DMS153 treated with DMSO at 0.1 percent for 48 hours (cell line): ENCODE data around the gene AP3B1.
A peak's percentile ranks its signal among the peaks of the same experiment; 100 is the strongest.

ENCODE experiments used
- DNase-seq: peaks from one replicate; lab custom pipeline; 2025; ENCODE audit not compliant: unreplicated experiment; lab: John Stamatoyannopoulos, UW

AP3B1 gene

DNA sequence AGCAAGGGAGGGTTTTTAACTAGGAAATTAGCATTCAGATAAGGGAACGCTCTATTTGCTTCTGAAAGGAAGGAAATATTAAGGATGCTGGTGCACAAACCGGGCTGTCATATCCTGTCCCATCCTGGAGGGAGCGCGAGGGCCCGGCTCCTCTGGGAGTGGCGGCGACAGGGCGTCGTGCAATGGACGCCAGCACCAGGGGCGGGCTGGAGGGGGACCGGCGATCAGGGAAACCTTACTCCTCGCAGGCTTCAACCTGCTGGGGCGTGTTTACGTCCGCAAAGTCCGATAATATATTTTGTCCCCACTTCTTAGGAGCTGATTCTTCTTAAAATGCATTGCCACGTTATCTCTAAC, 321.3 kb downstream of the AP3B1 start:
- no peak for DNase-seq

DNA sequence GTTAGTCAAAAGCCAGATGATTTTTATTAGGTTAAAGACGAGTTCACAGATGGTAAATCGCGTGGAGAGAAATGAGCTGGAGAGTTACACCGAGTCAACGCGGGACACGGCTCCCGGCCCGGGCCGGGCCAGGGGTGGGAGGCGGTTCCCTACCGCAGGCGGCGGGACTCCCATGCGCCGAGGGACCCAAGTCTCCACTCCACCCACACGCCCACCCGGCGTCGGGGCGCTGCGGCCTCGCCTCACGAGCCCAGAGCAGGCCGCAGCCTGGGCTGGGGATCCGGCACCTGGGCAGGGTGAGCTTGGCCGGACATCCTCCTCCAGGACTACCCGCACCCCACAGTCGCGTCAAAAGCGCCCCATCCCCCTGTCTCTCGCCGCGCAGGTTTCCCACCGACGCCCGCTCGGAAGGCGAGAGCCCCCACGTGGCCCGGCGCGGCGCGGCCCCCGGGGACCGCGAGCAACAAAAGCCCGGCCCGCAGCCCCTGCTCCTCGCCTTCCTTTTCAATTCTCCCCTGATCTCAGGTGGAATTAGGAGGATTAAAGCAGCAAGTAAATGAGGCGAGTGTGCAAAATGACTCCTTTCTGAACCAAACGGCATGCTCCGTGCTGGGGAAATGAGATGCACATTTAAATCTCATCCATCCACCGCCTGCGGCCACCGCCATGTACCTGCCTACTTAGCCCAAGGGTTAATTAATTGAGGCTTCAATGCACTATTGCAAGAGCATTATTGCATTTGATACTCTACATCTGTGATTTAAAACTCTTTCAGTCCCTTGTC, 321.8 kb downstream of the AP3B1 start:
- no peak for DNase-seq

DNA sequence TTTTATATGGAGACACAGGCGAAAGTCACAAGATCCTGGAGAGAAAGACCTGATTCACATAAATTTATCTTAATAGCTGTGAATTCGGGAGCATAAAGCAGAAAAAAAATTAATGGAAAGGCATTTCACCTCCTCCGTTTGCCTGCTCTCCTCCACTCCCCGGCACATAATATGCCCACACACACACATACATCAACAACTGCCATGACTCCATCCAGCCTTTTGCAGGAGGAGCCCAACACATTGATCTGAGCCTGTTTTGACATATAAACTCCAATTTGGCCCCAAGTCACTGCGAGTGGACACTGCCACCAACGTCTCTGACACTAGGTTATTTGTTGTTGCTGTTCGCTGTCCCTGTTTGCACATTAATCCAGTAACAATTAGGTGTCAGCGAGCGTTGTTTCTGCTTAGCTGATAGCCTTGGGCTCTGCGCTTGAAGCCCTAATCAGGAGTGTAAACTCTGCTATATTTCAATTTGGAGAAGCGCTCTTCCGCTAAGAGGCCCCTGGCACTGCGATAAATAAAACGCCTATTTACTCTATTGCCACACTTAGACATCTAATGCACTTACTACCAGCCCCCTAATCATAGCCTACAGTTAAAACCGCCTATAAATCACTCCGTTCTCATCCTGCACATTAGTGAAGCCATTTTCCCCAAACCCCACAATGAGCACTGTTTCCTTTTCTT, 322.6 kb downstream of the AP3B1 start:
- DNase-seq, result peak; percentile 53

DNA sequence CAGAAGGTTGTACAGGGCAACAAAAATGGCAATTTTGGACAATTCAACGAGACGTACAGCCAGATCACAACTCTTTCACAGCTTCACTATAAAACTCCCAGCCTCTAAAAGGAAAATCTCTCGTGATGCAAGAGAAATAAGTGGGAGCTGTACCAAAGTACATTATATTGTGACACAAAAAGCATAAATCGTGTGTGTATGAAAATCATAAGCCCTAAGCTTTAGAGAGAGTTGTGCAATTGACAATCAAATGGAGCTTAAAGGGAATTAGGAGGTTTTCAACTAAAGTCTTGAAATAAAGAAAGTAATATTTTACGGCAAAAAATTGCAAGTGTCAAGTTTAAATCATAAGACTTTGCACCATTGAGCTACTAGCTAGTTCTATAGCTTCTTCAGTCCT, 323.6 kb downstream of the AP3B1 start:
- DNase-seq, result no peak

DNA sequence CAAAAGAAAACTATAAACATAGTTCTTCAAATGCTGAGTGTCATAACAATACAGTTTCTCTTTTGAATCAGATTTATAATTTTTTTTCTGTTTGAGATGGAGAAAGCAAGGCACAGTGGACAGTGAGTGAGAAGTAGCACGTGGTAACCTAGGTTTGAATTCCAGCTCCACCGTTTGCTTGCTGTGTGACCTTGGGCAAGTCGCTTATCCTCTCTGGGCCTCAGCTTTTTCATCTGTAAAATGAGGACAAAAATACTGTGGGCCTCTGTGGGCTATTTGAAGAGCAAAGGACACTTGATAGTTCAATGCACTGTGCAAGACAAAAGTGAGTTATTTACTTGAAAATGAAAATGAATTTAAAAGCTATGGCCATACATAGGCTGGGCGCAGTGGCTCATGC, 330.7 kb downstream of the AP3B1 start:
- DNase-seq, result no peak

DNA sequence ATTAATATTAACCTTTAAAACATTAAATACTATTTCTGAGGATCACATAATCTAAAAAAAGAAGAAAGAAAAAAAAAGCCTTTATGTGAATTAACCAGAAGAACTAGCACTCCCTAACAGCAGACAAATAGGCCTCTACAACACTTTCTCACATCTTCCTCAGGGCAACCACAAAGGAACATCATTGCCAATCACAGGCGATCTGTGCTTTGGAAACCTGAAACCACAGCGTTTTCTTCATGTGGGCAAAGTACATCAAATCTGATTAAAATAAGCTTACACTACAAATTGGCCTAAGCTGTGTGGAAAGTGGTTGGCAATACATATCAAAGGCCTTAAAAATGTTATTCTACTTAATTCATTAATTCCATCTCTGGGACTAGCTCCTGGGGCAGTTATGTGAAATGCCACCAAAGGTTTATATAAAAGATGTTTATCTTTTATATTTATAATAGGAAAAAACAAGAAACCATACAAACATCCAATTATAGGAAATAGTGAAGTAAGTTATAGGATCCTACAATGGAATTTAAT, 333.6 kb downstream of the AP3B1 start:
- DNase-seq, result no peak

DNA sequence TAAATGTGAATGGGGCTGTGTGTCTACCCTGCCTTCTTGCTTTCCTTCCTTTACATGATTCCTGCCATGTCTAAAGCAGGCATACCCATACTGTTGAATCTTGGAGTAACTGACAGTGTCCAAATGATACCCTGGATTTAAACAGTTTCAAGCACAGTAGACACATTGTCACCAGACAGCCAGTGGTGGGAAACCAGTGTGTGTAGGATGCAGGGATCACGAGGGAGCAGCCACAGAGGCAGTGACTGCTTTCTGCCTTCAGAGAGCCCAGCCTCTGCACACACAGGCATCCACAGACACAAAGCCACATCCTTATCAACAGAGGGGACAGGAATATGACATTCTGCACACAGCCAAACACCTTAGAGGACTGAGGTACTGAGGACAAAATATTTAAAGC, 334.2 kb downstream of the AP3B1 start:
- DNase-seq, result no peak

DNA sequence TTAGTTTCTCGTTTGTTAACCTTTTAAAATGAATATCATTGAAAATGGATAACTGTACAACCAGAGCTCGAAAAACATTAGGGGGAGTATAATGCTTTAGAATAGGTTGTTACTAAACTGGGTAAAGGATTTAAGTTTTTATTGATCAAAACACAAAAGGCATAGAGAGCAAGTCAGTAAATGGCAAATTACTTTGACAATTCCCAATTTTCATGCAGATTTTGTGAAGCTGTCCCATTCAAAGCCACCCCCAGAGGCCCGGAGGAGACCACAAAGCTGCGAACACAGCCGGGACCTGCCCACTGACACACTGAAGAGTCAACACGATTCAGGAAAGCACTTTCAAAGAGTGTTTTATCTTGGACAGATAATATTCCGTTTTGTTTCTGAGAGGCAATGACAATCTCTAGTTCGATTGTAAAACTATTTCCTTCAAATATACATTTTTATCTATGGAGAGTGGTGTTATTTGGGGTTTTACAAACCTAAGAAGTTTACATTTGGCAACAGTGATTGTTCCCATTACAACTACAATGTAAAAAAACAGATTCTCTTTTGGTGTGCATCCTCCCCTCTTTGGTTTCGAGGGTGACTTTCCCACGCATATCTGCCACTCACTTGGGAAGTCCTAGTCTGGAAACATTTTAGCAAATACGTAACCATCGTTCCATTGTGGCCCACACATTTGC, 335.7 kb downstream of the AP3B1 start:
- DNase-seq, result no peak

DNA sequence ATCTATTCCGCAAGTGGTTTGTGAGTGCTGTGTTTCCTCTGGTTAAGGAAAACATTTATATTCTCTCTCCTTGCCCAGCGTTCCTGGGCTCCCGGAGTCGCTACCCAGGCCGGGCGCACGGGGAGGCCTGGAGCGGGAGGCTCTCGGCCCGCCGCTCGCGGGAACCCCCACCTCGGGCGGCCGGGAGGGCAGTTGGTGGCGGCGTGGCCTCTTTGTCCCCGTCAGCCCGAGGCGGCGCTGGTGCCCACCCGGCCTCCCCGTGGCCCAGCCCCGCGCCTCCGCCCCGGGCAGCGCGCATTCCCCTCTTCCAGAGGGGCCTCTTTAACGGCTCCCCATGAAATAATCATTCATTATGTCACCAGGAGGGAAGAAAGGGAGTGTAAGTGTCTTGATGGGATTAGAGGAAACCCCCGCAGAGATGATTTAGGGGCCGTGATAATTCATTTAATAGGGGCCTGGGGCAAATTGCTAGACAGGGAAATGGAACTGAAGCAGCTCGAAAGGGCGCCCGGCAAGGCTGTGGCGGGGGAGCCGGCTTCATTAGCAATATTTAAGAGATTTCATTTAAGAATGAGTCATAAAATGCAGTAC, 336.5 kb downstream of the AP3B1 start:
- DNase-seq, result no peak

DNA sequence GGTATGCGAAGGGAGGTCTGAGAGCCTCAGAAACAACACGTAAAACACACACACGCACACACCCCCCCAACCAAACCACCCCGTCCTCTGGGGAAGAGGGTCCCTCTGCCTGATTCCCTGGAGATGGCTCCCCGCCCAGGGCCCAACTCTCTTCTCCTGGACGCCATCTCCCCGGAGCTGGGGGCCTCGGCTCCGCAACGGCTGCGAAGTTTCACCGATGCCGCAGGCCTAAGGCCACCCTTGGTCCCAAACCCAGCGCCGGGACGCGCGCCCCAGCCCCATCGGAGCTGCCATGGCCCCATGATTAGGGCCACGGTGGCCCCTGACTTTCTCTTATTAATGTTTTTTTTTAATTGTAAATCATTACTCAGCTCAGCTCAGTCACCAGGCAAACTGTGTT, 337.0 kb downstream of the AP3B1 start:
- DNase-seq, result no peak

DNA sequence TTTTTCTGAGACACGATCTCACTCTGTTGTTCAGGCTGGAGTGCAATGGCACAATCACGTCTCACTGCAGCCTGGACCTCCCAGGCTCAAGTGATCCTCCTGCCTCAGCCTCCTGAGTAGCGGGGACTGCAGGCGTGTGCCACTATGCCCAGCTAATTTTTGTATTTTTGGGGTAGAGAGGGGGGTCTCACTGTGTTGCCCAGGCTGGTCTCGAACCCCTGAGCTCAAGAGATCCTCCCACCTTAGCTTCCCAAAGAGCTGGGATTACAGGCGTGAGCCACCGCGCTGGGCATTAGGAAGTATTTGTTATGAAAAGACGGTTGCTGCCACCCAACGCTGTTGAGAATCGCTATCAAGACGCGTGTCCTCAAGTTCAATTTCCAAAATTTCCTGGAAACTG, 337.4 kb downstream of the AP3B1 start:
- DNase-seq, result no peak

DNA sequence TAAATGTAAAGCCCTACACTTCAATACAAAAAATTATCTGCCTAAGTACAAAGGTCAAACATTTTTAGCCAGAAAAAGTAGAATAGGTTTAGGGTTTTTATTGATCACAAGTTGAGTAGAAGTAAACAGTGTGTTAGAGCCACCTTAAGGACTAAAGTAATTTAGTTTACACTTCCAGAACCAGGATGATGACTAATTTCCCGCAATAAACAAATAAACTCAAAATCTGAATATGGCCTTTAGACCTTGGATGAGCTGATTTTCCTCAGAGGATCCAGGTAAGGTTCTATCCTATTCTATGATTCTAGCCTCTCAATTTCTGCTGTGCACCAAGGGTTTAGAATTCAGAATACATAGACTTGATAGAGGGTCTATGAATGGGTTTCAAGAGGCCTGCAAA, 338.9 kb downstream of the AP3B1 start:
- no peak for DNase-seq

DNA sequence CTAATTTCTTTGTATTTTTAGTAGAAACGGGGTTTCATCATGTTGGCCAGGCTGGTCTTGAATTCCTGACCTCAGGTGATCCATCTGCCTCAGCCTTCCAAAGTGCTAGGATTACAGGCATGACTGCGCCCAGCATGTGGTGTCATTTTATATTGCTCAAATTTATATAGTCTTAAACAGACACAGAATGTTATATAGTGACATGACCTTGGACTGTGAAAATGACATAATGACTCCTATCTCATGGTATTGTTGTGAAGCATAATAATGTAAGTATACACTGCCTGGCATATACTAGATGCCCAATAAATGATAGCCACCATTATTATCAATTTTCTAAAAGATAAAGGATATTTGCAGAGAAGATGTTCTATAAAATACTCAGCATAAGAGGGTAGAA, 341.1 kb downstream of the AP3B1 start:
- no peak for DNase-seq

DNA sequence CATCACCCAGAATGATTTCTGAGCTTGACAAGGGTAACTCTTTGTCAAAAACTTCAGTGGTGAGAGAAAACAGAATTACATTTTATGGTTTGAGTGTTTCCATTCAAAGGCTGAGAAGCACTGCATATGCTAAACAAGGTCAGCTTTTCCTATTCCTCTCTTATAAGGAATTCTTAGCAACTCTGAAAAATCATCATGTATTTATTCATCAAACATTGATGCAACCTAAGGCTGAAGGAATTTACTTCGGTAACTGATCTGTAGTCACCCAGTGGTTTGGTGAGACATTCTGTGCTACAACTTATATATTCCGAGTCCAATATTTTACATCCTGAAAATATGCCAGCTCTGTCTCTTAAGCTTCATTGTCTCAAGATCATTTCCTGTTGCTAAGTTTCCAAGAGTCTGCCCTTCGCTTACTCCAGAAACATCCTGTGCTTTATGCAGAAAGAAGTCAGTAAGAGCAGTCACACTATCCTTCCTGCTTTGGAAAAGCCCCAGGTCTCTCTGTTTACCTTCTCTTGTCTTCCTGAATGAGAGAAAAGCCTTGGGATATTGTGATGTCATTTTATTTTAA, 341.8 kb downstream of the AP3B1 start:
- no peak for DNase-seq
